Upper lobe of left lung (tissue), 4 donors: ENCODE data around the gene FGF2.

ENCODE experiments used
- POLR2AphosphoS5 ChIP-seq, 2 donors: sonication (generic); formaldehyde crosslinking; IDR thresholded peaks; one replicate each; pipeline ENCODE4 v1.5.1; 2017; ENCODE audit warnings: antibody characterized with exemption in 2 of 2
- TF ChIP-seq, protein P1 (sequence below), 6 experiments: fragments of 450-650 bp in 4 of 6; fragments of 200-600 bp in 2 of 6; sonication (generic) in 2 of 6; IDR thresholded peaks; one replicate each; pipeline ENCODE4 v1.5.1; 2016 to 2019; ENCODE audit warnings: antibody characterized with exemption in 6 of 6

DNA sequence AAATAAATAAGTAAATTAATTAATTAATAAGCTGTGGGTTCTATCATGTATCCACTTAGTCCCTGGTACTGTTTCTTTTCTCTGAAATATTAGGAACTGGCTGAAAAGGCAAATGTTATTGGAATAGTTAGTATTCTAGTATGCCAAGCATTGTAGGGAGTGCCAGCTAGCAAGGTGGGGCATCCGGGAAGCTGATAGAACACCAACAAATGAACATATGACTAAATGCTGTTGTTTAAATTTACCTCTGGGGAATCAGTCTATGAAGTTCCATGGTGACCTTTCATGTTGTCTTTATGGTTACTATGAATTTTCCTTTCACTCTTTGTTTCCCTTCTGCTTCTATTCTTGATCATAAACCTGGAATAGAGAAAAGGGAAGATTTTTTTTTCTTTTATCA, 63.1 kb downstream of the FGF2 start:
- TF ChIP-seq, protein P1, sequence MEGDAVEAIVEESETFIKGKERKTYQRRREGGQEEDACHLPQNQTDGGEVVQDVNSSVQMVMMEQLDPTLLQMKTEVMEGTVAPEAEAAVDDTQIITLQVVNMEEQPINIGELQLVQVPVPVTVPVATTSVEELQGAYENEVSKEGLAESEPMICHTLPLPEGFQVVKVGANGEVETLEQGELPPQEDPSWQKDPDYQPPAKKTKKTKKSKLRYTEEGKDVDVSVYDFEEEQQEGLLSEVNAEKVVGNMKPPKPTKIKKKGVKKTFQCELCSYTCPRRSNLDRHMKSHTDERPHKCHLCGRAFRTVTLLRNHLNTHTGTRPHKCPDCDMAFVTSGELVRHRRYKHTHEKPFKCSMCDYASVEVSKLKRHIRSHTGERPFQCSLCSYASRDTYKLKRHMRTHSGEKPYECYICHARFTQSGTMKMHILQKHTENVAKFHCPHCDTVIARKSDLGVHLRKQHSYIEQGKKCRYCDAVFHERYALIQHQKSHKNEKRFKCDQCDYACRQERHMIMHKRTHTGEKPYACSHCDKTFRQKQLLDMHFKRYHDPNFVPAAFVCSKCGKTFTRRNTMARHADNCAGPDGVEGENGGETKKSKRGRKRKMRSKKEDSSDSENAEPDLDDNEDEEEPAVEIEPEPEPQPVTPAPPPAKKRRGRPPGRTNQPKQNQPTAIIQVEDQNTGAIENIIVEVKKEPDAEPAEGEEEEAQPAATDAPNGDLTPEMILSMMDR (IDR thresholded peaks at IDR 0.05) = no peak
- TF ChIP-seq POLR2AphosphoS5 (IDR thresholded peaks at IDR 0.05) = no peak
